Tibial nerve (tissue), 4 donors: ENCODE data around the gene CARTPT.

Experiments
- EP300 ChIP-seq, 2 donors: sonication (generic); formaldehyde crosslinking; IDR thresholded peaks; one replicate each; pipeline ENCODE4 v1.6.1; 2017; ENCODE audit warnings: antibody characterized with exemption in 2 of 2, mild to moderate bottlenecking in 1 of 2
- POLR2A ChIP-seq, 2 donors: fragments of 450-650 bp; IDR thresholded peaks; one replicate each; pipeline ENCODE4 v1.6.1; 2017; ENCODE audit warnings: antibody characterized with exemption in 2 of 2, mild to moderate bottlenecking in 2 of 2, moderate library complexity in 2 of 2
- TF ChIP-seq, protein P1 (sequence below), 5 experiments: fragments of 200-600 bp in 3 of 5; fragments of 450-650 bp in 2 of 5; sonication (generic) in 3 of 5; IDR thresholded peaks; one replicate each; pipeline ENCODE4 v1.5.1; 2016 to 2019; ENCODE audit warnings: antibody characterized with exemption in 5 of 5, mild to moderate bottlenecking in 3 of 5, moderate library complexity in 2 of 5

DNA sequence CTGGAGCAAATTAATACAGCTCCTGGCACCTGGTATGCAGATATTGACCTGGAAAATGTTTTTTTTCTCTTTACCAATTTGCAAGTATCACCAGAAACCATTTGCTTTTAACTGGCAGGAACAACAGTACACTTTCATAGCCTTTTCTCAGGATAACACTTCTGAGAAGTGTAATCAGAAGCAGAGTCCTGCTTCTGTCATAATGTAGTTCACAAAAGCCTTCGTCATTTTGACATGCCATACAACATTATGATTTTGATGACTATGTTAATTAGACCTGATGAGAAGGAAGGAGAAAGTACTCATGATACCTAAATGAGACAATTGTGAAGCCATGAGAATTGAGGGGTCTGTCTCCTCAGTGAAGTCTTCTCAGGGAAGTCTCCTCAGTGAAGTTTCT, 41.1 kb upstream of the CARTPT start:
- TF ChIP-seq, protein P1, sequence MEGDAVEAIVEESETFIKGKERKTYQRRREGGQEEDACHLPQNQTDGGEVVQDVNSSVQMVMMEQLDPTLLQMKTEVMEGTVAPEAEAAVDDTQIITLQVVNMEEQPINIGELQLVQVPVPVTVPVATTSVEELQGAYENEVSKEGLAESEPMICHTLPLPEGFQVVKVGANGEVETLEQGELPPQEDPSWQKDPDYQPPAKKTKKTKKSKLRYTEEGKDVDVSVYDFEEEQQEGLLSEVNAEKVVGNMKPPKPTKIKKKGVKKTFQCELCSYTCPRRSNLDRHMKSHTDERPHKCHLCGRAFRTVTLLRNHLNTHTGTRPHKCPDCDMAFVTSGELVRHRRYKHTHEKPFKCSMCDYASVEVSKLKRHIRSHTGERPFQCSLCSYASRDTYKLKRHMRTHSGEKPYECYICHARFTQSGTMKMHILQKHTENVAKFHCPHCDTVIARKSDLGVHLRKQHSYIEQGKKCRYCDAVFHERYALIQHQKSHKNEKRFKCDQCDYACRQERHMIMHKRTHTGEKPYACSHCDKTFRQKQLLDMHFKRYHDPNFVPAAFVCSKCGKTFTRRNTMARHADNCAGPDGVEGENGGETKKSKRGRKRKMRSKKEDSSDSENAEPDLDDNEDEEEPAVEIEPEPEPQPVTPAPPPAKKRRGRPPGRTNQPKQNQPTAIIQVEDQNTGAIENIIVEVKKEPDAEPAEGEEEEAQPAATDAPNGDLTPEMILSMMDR (IDR thresholded peaks at IDR 0.05), result no peak
- TF ChIP-seq POLR2A (IDR thresholded peaks at IDR 0.05), result no peak
- no peak for TF ChIP-seq EP300 (IDR thresholded peaks at IDR 0.05)
